GM12891 (cell line): Measurements from ENCODE around the gene ASCC2.

Experiments used
- POLR2A ChIP-seq: IDR thresholded peaks from 2 replicates; pipeline ENCODE4 v1.6.1; 2011; ENCODE audit warnings: low read depth, low read length, control low read depth
- POLR2AphosphoS5 ChIP-seq: IDR thresholded peaks from 2 replicates; pipeline ENCODE4 v1.6.1; 2011; ENCODE audit warnings: low read depth, low read length, control low read depth
- POU2F2 ChIP-seq: IDR thresholded peaks from 2 replicates; pipeline ENCODE4 v1.6.1; 2011; ENCODE audit warnings: low read depth, mild to moderate bottlenecking, control low read depth, low read length, moderate library complexity
- SPI1 ChIP-seq: IDR thresholded peaks from 2 replicates; pipeline ENCODE4 v1.6.1; 2011; ENCODE audit warnings: low read depth, low read length, control low read depth
- TAF1 ChIP-seq: IDR thresholded peaks from 2 replicates; pipeline ENCODE4 v1.6.1; 2011; ENCODE audit warnings: low read depth, low read length, control low read depth

DNA sequence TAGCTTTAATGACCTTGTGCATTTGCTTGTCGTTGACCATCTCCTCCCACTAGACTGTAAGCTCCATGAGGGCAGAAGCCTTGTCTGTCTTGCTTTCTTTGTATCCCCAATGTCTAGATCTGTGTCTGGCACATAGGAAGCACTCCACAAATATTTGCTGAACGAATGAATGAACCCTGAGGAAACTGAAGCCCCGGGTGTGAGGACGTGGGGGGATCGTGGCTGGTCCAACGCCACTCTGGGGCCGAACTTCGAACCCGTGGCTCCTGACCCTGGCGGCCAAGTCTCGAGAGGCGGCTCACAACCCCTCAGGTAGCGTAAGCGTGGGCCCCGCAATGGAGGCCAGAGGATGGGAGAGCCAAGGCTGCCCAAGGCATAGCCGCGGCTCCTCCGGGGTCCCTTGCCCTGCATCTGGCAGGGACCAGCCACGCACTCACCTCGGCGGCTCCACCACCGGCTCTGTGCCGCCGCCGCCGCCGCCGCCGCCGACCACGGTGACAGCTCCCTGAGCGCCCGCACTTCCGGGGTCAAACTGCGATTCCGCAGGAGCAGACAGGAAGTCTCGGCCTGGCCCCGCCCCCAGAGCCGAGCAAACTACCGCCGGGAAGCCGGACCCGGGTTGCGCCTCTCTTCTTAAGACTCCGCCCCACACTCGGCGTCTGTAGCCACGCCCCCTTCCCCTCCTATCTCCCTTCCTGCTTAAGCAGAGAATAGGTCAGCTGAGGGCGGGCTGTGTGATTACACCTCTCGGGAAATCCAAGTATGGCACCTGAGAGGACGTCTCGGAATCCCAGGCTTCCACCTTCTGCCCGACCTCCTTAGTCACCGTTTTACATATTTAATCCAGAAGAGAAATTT is at the start of gene ASCC2:
- TF ChIP-seq POLR2AphosphoS5, result peak; percentile 83
- TF ChIP-seq POLR2A, result peak; percentile 91
- peak; percentile 51 for TF ChIP-seq SPI1
- peak; percentile 64; the same call in 1 of the 2 replicates for TF ChIP-seq TAF1
- 0 out of 2 replicates have a peak, but pooled peaks have one; percentile 12 for TF ChIP-seq POU2F2
